MCF 10A (cell line): ENCODE data around the gene AGBL5. TPM values are rescaled to one million over a fixed set of nuclear protein-coding genes. Genes with fewer than 3 reads are reported as not detected.
"Not testable (repeated sequence)": the region's sequence is repeated elsewhere in the genome, so short reads cannot be mapped to it uniquely, and the experiment has no call there.

ENCODE experiments used
- BruUV-seq: library from RNA; stranded (reverse); fragments of 400-500 nt; replicated peaks from 2 replicates; lab custom pipeline; 2021; lab: Mats Ljungman, UMichigan
- CTCF ChIA-PET: fragments of 300-600 bp; sonication (Branson Sonifier 250); formaldehyde crosslinking; extraction: SDS; loops from one replicate; lab custom pipeline; 2021; ENCODE audit warnings: antibody characterized with exemption, inconsistent platforms; lab: Yijun Ruan, JAX
- POLR2A ChIA-PET: fragments of 300-600, 350-650 bp; sonication (Branson Sonifier 250); formaldehyde crosslinking; extraction: SDS; loops from one replicate; lab custom pipeline; 2020; ENCODE audit warnings: antibody characterized with exemption, inconsistent platforms; lab: Yijun Ruan, JAX
- DNase-seq: peaks from one replicate; pipeline ENCODE4 v3.0.0-alpha.2; 2018; ENCODE audit not compliant: unreplicated experiment
- H3K27ac Mint-ChIP-seq: one replicate; pipeline ENCODE4 v1.8.0; 2022; ENCODE audit warnings: mild to moderate bottlenecking, low read depth, mixed read lengths; ENCODE audit not compliant: unreplicated experiment
- H3K27me3 Mint-ChIP-seq: one replicate; pipeline ENCODE4 v1.8.0; 2022; ENCODE audit warnings: mixed read lengths; ENCODE audit not compliant: insufficient read depth, unreplicated experiment
- H3K36me3 Mint-ChIP-seq: one replicate; pipeline ENCODE4 v1.8.0; 2022; ENCODE audit warnings: mild to moderate bottlenecking, moderate library complexity, mixed read lengths; ENCODE audit not compliant: insufficient read depth, unreplicated experiment
- H3K4me1 Mint-ChIP-seq: one replicate; pipeline ENCODE4 v1.8.0; 2022; ENCODE audit warnings: mixed read lengths; ENCODE audit not compliant: insufficient read depth, unreplicated experiment
- H3K4me3 Mint-ChIP-seq: one replicate; pipeline ENCODE4 v1.8.0; 2022; ENCODE audit warnings: mild to moderate bottlenecking, moderate library complexity, mixed read lengths; ENCODE audit not compliant: unreplicated experiment
- H3K9me3 Mint-ChIP-seq: one replicate; pipeline ENCODE4 v1.8.0; 2022; ENCODE audit warnings: mixed read lengths; ENCODE audit not compliant: unreplicated experiment
- CTCF ChIP-seq: fragments of 200-600 bp; IDR thresholded peaks from one replicate; pipeline ENCODE4 v1.8.0; 2022; ENCODE audit warnings: antibody characterized with exemption, mild to moderate bottlenecking; ENCODE audit not compliant: unreplicated experiment
- intact Hi-C: fragments of 100-400 bp; cut with micrococcal nuclease; formaldehyde crosslinking; loops from 2 replicates; pipeline ENCODE4 v1.14.1; 2022
- total RNA-seq: library from RNA; stranded (reverse); gene quantifications from 2 replicates; pipeline ENCODE4 v1.2.3, GENCODE V29; 2022

AGBL5 gene
- total RNA-seq, 1 experiment from 2014 or later, result 22.7 TPM

GRCh38 chr2:27108221-27108620 lies 56.8 kb downstream of the AGBL5 start:
- CTCF ChIA-PET, result interaction anchor here (0.8 to 1.2 kb wide), 6 partner anchors 9 to 262 kb away, joined by 3 to 8 read pairs (median 4); no protein-coding TSS in a partner anchor
- no peaks in the 10 kb centered on the region for H3K27me3 Mint-ChIP-seq

GRCh38 chr2:27109083-27109482 lies 57.6 kb downstream of the AGBL5 start:
- TF ChIP-seq CTCF, result no peak
- H3K36me3 Mint-ChIP-seq, result peaks cover 9% of the 10 kb centered on the region
- no peaks in the 10 kb centered on the region for H3K9me3 Mint-ChIP-seq
- H3K4me1 Mint-ChIP-seq, result no peaks in the 10 kb centered on the region
- DNase-seq, result no peak
- no TSS peak for BruUV-seq
- intact Hi-C loops, result no loop called here
- ChIA-PET POLR2A (interaction anchor here (0.6 to 1.2 kb wide), 2 partner anchors 9 to 185 kb away, joined by 3 to 4 read pairs; no protein-coding TSS in a partner anchor), CTCF (interaction anchor here (1.0 to 1.1 kb wide), 3 partner anchors 10 to 171 kb away, joined by 3 to 8 read pairs (median 4); no protein-coding TSS in a partner anchor)
- no peaks in the 10 kb centered on the region for H3K27me3 Mint-ChIP-seq
- no peak overlapping the region for H3K27ac Mint-ChIP-seq
- H3K4me3 Mint-ChIP-seq, result no peak overlapping the region

More at GRCh38 chr2:27108221-27108620, 56.8 kb downstream of the AGBL5 start:
- DNase-seq, result no peak
- Mint-ChIP-seq H3K9me3 (no peaks in the 10 kb centered on the region), H3K4me3 (no peak overlapping the region), H3K27ac (no peak overlapping the region), H3K4me1 (no peaks in the 10 kb centered on the region), H3K36me3 (peaks cover 9% of the 10 kb centered on the region)
- TF ChIP-seq CTCF, result no peak
- POLR2A ChIA-PET, result interaction anchor here (0.6 to 1.2 kb wide), 2 partner anchors 10 to 186 kb away, joined by 3 to 4 read pairs; no protein-coding TSS in a partner anchor
- BruUV-seq, result no TSS peak
- intact Hi-C loops, result no loop called here

- CTCF ChIA-PET, result interaction anchor here (1.4 to 1.6 kb wide), 2 partner anchors 13 to 192 kb away, joined by 3 to 6 read pairs; no protein-coding TSS in a partner anchor
- POLR2A ChIA-PET, result interaction anchor here (1.0 kb wide), 1 partner anchor 129 kb away, joined by 3 read pairs; no protein-coding TSS in a partner anchor
- BruUV-seq, H3K36me3 Mint-ChIP-seq, H3K4me3 Mint-ChIP-seq, H3K27me3 Mint-ChIP-seq, DNase-seq, H3K9me3 Mint-ChIP-seq, H3K4me1 Mint-ChIP-seq, intact Hi-C loops, H3K27ac Mint-ChIP-seq: not testable (repeated sequence)
These were observed 59.3 kb downstream of the AGBL5 start for GRCh38 chr2:27110603-27111352.

- POLR2A ChIA-PET, result interaction anchor here (1.0 to 1.1 kb wide), 2 partner anchors 25 to 128 kb away, joined by 3 read pairs; partner anchors contain the start of gene KHK
- H3K27ac Mint-ChIP-seq, H3K4me3 Mint-ChIP-seq, H3K27me3 Mint-ChIP-seq, H3K4me1 Mint-ChIP-seq, BruUV-seq, DNase-seq, H3K36me3 Mint-ChIP-seq, intact Hi-C loops, H3K9me3 Mint-ChIP-seq: not testable (repeated sequence)
- CTCF ChIA-PET, result interaction anchor here (0.6 to 2.1 kb wide), 5 partner anchors 13 to 191 kb away, joined by 3 to 8 read pairs (median 5); partner anchors contain the start of gene OST4
These were observed 60.1 kb downstream of the AGBL5 start for GRCh38 chr2:27111392-27112078.
